ENCODE measurements around the gene KCMF1.
"Not testable (repeated sequence)": the region's sequence is repeated elsewhere in the genome, so short reads cannot be mapped to it uniquely, and the experiment has no call there.

KCMF1 gene

DNA sequence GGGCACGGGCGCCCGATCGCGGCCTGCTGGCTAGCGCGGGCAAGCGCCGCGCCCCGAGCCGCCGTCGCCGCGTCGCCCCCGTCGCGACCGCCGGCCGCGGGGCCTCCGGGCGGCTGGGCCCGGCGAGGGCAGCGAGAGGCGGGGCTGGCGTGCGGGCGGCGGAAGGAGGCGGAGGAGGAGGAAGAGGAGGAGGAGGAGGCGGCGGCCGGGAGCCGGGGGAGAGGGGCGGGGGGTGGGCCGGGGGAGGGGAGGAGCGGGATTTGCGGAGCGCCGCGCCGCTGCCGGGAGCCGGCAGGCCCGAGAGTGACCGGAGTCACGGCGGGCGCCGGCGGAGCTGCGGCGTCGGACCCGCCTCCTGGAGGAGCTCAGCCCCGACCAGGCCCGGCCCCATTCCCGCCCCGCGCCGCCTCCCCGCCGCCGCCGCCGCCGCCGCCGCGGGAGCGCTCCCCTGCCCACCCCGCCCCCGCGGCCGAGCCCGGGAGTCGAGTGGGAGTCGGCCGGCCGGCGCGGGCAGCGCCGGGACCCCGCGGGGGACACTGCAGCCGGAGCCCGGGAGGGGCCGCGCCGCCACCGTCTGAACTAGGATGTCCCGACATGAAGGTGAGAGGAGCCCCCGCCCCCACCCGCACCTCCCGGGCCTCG, at the start of gene KCMF1:
KCMF1 (plus strand) TSS at position 294 of the 642 bp plus-strand sequence; CDS start at position 585, 291 bp downstream.
- peak; percentile 88 for DNase-seq (ENCODE audit: low spot score)

DNA sequence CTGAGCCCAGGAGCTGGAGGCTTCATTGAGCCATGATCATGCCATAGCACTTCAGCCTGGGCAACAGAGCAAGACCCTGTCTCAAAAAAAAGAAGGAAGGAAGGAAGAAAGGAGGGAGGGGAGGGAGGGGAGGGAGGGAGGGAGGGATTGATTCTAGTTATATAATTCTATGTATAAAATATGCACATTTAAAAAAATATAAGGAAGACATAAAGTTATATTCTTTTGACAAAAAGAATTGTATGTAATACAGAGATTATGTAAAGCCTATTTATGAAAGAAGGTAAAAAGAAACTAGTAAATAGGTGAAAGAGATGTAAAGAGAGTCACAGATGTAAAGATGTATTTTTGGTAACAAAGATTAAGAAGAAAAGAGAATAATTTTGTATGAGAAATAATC, 48.0 kb upstream of the KCMF1 start:
- DNase-seq (ENCODE audit: low spot score): no peak

DNA sequence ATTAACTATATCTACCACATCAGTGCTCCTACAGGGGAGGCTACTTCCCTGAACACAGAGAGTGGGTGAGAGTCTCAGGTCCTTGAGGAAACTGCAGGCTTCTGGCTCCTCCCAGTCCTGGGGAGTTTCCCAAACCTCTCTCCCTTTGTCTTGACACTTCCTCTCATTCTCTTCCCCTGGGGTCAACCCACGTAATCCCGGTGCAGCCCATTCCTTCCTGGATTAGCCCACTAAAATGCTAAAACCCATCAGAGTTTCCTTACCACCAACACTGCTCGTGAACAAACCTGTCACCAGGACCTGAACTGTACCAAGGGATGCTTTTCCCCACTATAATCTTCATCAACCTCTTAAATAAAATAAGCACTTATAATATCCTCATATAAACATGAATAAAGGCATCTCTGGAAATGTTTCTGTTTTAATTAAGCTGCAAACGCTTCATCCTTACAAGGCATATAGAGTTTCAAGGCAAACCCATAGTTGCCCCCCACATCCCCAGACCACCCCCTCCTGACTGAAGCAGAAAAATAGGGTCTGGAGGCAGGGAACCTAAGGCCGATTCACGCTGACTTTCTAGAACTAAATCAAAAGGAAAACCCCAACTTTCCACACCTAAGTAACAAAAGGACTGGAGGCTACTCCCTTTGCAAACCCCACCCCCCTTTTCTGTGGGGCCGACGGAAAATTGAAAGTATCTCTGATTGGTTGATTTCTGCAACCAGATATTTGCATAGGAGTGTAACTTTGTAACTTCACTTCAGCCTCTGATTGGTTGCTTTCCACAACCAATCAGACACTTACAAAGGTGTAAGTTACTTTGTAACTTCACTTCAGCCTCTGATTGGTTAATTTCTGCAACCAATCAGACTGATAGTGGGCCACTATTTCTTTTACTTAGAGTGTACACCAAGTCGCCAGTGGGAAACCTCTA, 46.5 kb upstream of the KCMF1 start:
- peak; percentile 85 for DNase-seq (ENCODE audit: low spot score)

DNA sequence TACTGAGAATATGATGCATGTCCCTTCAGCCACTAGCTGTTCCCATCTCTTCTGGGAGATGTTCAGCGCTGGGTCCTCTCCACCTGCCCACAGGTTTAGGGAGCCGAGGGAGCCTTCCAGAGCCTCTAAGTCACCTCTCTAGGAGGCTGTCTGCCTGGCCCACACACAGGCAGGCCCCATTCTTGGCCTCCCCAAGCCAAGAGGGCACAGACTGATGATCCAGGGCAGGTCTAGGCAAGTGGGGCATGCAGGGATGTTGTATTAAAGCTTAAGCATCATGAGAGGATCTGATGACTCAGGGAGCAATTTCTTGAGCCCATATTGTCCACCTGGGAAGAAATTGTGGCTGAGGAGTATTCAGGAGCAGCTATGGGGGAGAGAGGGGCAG, 45.6 kb upstream of the KCMF1 start:
- DNase-seq (ENCODE audit: low spot score): no peak

DNA sequence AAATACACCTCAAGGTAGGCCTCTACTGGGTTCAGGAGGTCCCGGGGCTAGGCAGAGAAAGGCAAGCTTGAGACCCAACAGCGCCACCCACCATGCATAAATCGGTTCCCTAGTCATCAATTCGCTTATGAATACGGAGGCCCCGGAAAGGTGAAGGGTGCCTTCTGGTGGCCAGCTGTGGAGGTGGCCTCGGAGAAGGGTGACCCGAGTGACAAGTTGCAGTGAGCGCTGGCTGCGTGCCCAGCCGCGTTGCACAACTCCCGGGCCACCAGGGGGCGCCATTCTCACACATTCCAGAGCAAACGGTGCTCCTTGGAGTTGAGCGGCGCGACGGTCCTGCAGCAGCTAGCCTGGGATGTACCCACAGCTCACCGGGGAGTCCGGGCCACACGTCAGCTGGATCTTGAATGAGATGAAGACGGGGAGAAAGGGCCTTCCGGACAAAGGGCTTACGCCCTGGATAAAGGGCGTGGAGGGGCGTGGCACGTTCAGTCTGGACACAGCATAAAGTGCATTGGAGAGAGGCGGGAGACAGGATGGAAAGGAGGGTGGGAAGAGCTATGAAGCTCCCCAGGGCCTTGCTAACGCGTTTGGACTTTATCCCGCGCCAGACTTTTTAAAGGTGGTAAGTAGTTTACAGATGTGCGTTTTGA, 45.1 kb upstream of the KCMF1 start:
- DNase-seq (ENCODE audit: low spot score): peak; percentile 99

DNA sequence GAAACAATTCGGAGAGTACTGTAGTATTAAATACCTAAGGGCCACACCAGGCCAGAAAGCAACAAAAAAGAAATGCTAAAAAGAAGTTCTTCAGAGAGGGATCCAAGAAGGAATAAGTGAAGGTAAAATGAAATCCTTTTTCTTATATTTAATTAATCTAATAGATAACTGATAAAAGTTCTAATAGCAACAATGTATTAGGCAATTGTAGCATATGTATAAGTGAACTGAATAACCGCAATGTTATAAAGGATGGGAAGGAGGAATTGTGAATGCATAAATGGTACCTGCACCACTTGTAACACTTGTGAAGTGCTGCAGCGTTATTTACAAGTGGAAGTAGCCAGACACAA, 43.7 kb upstream of the KCMF1 start:
- DNase-seq (ENCODE audit: low spot score): no peak

DNA sequence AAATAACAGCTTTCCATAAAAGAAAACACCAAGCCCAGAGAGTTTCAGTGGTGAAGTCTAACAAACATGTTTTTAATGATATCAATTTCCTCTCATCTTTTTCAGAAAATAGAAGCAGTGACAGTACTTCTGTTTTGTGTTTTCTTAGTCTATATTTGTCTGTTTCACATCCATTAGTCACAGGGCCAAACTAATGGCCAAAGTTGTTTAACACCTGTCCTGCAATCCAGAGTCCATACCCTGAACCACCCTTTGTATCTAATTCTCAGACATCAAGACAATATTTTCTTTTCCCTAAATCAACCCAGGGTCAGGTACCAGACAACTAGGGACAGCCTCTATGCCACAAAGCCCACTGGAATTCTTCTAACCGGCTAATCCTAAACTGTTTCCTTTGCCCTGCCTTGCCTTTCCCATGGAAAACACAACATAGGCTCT, 39.6 kb upstream of the KCMF1 start:
- no peak for DNase-seq (ENCODE audit: low spot score)

DNA sequence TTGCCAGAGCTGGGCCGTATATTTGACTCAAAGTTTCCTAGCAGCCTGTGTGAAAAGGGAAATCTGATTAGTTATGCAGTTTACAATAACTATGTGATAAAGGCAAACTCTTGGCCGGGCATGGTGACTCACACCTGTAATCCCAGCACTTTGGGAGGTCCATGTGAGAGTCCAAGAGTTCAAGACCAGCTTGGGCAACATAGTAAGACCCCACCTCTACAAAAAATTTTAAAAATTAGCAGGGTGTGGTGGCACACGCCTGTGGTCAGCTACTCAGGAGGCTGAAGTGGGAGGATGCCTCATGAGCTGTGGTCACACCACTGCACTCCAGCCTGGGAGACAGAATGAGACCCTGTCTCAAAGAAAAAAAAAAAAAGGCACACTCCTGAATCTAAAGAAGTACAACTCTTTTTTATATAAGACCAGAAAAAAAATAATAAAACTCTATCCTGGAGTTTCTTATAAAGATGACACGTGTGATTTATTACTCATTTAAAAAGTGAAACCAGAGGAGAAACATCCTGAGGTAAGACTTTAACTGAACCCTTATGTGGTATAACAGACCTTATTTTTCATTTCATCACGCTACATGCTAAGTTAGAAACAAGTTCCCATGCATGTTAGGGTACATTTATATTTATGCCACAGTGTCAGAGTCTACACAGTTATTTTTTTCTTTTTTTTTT, 32.6 kb upstream of the KCMF1 start:
- DNase-seq (ENCODE audit: low spot score): peak; percentile 38

DNA sequence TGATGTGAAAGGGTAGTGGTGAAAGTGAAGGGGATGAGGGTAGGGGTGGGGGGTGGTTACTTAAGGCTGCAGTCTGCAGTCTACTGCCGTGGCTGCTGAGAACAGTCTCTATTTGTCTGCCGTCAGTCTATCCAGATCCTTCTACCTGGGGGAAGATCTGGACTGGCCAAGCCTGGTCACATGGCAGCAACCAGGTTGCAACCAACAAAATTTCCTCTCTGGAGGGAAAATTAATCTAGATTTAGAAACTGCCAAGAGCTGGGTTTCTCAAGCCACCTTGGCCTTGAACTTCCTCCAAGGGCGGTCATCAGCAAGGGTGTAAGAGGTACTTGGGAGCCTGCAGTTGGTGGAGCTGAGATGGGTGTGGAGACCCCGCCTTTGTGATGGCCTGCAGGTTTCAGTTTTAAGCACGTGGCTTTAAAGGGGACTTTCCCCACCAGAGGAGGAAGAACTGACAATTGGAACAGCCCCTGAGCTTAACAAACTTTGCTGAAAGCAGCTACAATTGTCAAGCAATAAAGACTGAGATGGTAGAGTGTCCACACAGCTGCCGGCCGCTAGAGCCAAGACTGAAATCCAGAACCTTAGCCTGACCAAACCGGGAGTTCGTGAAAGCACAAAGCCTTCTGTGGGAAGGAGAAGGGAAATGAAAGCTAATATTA, 31.4 kb upstream of the KCMF1 start:
- peak; percentile 50 for DNase-seq (ENCODE audit: low spot score)

DNA sequence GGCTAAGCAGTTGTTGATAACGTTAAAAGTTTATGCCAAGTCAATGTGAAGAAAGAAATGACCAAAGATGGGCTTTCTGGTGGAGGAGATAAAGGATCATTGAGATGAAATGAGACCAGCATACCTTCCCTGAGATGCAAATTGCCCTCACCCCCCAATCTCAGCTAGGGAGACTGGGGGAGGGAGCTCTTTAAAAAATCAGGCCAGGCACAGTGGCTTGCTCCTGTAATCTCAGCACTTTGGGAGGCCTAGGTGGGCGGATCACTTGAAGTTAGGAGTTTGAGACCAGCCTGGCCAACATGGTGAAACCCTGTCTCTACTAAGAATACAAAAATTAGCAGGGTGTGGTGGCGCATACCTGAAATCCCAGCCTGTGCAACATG, 30.9 kb upstream of the KCMF1 start:
- DNase-seq (ENCODE audit: low spot score): no peak

DNA sequence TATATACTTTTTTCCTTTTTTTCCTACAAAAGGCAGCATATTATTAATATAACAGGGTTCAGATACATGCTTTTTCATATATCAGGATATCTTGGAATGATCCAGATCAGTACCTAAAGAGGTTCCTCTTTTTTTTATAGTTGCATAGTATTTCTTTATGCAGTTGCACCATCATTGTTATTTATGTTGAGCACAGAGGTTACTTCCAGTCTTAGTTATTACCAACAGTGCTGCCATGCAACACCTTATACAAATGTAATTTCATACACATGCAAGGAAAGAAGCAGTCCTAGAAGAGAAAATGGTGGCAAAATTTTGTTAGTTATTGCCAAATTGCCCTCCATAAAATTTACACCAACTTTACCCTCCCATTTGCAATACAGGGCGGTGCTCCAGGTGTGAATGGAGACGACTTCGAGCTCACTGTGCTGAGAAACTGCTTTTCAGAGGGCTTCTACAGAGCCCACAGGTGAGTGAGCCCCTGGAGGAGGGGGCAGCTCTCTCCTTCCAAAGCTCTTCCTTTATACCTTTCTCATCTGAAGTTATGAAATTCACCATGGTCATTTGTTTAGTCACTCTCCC, 30.0 kb upstream of the KCMF1 start:
- no peak for DNase-seq (ENCODE audit: low spot score)

DNA sequence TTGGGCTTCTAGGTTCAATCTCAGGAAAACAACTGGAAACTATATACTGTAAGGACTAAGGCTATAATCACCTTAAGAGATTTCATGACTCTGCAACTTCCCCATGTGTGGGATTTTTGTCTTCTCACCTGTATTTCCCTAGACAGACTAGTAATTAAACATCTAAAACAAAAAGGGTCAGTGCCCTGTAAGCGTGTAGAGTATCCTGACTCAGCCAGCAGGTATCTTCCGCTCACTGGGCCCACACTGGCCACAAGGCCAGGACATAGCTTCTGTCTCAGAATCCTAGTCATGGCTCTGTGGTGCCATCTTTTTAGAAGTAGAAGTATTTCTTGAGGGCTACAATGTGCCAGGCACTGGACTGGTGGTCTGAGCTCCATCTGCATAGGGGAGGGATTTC, 28.8 kb upstream of the KCMF1 start:
- peak; percentile 68 for DNase-seq (ENCODE audit: low spot score)

DNA sequence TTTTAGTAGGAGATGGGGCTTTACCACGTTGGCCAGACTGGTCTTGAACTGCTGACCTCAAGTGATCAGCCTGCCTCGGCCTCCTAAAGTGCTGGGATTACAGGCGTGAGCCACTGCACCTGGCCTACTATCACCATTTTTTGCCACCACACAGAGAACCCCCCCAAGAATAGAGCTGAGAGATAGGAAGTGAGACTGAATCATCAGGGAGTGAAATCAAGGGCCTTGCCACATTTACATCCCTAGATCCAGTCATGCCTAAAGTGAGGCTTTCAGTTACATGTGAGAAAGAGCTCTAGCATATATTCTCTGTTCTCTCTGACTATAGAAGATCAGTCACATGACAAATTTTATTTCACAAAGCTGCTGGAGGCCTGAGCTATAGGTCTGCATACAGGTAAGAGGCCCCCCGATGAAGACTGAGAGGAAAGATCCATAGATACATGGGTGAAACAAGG, 28.0 kb upstream of the KCMF1 start:
- DNase-seq (ENCODE audit: low spot score): peak; percentile 70

DNA sequence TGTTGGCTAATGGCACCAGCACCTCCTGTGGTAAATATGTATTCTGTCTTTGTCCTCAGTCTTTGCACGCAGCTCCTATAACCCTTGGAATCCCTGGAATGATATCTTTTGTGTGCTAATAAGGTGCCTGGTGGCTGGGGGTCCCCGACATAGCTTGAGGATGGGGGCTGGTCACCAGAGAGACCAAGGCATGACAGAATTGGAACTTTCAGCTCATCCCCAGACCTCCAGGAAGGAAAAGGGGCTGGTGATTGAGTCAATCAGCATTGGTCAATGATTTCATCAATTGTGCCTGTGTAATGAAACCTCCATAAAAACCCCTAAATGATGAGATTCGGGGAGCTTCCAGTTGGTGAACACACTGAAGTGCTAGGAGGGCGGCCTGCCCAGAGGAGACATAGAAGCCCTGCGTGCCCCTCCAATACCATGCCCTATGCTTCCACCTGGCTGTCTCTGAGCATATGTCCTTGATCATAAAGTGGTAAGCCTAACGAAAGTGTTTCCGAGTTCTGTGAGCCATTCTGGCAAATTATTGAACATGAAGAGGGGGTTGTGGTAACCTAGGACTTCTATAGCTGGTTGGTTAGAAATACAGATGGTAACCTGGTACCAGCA, 26.6 kb upstream of the KCMF1 start:
- no peak for DNase-seq (ENCODE audit: low spot score)

DNA sequence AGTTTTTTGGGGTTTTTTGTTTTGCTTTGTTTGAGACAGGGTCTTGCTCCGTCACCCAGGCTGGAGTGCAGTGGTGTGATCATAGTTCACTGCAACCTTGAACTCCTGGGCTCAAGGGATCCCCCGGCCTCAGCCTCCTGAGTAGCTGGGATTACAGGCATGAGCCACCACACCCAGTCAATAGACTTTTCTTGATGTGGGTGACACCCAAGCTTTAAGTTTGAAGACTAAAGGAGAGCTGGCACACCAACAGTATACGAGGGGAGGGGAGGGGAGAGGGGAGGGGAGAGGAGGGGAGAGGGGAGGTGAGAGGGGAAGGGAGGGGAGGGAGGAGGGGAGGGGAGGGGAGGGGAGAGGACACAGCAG, 25.1 kb upstream of the KCMF1 start:
- DNase-seq (ENCODE audit: low spot score): not testable (repeated sequence)

DNA sequence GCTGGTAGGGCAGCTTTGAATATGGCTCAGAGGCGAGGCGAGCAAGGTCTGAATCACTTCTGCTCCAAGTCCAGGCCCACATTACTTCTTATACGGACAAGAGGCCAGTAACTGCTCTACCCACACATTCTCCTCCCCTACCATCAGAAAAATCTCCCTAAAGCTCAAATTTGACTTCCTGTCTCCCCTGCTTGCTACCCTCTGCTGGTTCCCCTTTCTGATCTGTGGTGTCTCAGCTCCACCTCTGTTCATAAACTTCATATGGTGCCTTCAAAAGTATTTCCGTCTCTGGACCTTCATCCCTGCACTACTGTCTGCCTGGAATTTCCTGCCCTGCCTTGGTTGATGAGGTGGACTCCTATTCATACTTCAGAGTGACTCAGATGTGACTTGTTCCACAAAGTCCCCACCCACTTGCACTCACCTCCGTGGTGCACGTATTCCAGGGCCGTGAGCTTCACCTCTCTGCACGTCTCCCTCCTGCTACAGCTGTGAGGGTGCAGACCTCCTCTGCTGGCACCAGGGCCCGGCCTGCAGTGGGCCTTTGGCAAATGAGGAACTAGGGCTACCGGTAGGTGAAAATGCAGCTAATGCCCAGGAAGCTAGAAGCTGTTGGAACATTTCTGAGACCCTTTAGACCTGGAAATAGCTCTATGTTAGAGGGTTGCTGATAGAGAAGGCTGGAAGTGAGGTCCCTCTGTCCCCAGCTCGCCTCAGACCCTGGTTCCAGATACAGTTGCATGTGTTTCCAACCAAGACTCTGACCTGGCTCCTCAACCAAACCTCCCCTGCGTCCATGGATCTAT, 24.6 kb upstream of the KCMF1 start:
- DNase-seq (ENCODE audit: low spot score): peak; percentile 99

DNA sequence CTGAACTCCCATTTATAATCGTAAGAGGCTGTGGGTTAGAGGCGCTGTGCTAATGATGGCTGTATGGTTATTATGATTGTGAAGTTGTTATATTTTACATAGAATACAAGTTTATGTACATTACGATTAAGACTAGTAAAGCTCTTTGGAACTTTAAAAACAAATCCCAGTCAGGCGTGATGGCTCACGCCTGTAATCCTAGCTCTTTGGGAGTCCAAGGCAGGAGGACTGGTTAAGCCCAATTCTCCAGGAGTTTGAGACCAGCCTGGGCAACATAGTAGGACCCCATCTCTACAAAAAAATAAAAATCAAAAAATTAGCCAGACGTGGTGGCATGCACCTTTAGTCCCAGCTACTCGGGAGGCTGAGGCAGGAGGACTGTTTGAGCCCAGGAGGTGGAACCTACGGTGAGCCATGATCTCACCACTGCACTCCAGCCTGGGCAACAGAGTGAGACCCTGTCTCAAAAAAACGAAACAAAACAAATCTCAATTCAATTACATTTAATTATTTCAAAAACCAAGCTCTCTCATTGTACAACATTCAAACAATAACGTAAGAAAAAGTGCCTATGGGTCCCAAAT, 23.9 kb upstream of the KCMF1 start:
- no peak for DNase-seq (ENCODE audit: low spot score)

DNA sequence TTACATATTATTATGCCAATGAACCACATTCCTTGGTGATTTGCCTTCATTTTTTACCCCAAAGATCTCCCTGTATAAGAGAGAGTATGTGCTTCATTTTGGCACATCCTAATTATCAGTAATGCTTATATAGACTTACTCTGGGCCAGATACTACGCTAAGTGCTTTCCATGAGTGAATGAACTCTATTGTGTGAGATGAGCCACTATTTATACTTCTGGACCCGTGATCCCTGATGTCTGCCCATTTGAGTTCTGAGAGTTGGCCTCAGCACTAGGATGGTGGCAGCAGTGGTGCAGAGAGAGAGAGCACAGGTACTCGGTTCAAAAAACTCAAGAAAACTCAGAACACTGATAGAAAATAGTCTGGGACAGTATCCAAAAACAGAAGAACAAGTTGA, 17.4 kb upstream of the KCMF1 start:
- no peak for DNase-seq (ENCODE audit: low spot score)

DNA sequence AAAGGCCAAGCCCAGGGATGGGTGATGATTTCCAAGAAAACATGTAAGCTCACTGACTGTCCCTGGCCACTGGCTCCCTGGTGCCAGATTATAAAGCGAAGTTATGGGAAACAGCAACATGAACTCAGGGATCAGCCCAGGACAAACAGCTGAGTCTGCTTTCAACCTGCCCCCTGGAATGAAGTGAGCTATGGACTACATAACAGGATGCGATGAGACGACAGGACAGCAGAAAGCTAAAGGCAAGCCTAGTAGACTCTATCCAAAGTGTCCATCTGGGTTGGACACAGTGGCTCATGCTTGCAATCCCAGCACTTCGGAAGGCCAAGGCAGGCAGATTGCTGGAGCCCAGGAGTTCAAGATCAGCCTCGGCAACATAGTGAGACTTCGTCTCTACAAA, 16.6 kb upstream of the KCMF1 start:
- no peak for DNase-seq (ENCODE audit: low spot score)

All from kidney tubule cell (primary cell).